Loucy (cell line): Measurements from ENCODE around the gene PDPR.
"Not testable (repeated sequence)": the region's sequence is repeated elsewhere in the genome, so short reads cannot be mapped to it uniquely, and the experiment has no call there.

Source experiments
- EZH2phosphoT487 ChIP-seq: fragments of 200-600 bp; IDR thresholded peaks from 2 replicates; pipeline ENCODE4 v1.6.1; 2018; ENCODE audit warnings: antibody characterized with exemption, mild to moderate bottlenecking, moderate library complexity, borderline replicate concordance
- TF ChIP-seq, protein P1 (sequence below): fragments of 200-600 bp; sonication (generic); conservative IDR thresholded peaks from 2 replicates; pipeline ENCODE4 v1.5.1; 2014; ENCODE audit warnings: mild to moderate bottlenecking, antibody characterized with exemption, low read length

GRCh38 chr16:70200063-70200462 lies 85.9 kb downstream of the PDPR start:
- TF ChIP-seq, protein P1, sequence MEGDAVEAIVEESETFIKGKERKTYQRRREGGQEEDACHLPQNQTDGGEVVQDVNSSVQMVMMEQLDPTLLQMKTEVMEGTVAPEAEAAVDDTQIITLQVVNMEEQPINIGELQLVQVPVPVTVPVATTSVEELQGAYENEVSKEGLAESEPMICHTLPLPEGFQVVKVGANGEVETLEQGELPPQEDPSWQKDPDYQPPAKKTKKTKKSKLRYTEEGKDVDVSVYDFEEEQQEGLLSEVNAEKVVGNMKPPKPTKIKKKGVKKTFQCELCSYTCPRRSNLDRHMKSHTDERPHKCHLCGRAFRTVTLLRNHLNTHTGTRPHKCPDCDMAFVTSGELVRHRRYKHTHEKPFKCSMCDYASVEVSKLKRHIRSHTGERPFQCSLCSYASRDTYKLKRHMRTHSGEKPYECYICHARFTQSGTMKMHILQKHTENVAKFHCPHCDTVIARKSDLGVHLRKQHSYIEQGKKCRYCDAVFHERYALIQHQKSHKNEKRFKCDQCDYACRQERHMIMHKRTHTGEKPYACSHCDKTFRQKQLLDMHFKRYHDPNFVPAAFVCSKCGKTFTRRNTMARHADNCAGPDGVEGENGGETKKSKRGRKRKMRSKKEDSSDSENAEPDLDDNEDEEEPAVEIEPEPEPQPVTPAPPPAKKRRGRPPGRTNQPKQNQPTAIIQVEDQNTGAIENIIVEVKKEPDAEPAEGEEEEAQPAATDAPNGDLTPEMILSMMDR: not testable (repeated sequence)
- TF ChIP-seq EZH2phosphoT487: not testable (repeated sequence)
